Natural killer cell (primary cell): ENCODE data around the gene CCDC134. TPM values are rescaled to one million over a fixed set of nuclear protein-coding genes. Genes with fewer than 3 reads are reported as not detected.
"Not testable (repeated sequence)": the region's sequence is repeated elsewhere in the genome, so short reads cannot be mapped to it uniquely, and the experiment has no call there.

Experiments used
- ATAC-seq, 3 donors: fragments of 150-1000 bp in 2 of 3; fragments of 200-7000 bp in 1 of 3; cut with Tn5 transposase; 1 replicate in 1 of 3; 2 replicates in 2 of 3; pipeline ENCODE4 v1.10.0; 2021; ENCODE audit warnings: mild to moderate bottlenecking in 2 of 3, moderate library complexity in 2 of 3
- DNase-seq, 2 donors: peaks; one replicate each; pipeline versions ENCODE4 v3.0.0 to v3.0.0-alpha.2; 2013 to 2021; ENCODE audit warnings: mixed read lengths in 1 of 2
- H3K27ac ChIP-seq: one replicate; pipeline ENCODE4 v1.5.1; 2013; ENCODE audit warnings: mild to moderate bottlenecking, low read length
- H3K27me3 ChIP-seq: one replicate; pipeline ENCODE4 v1.6.1; 2013; ENCODE audit warnings: low read length; ENCODE audit not compliant: control insufficient read depth, insufficient read depth
- H3K36me3 ChIP-seq: one replicate; pipeline ENCODE4 v1.6.1; 2013; ENCODE audit warnings: low read length; ENCODE audit not compliant: control insufficient read depth, insufficient read depth
- H3K4me1 ChIP-seq: one replicate; pipeline ENCODE4 v1.6.1; 2013; ENCODE audit warnings: low read length; ENCODE audit not compliant: control insufficient read depth, insufficient read depth
- H3K4me3 ChIP-seq: one replicate; pipeline ENCODE4 v1.5.1; 2013; ENCODE audit warnings: low read length
- H3K9me3 ChIP-seq: one replicate; pipeline ENCODE4 v1.6.1; 2013; ENCODE audit warnings: low read length; ENCODE audit not compliant: control insufficient read depth, insufficient read depth
- H3K27ac Mint-ChIP-seq, 2 donors: one replicate each; pipeline ENCODE4 v1.8.0; 2022; ENCODE audit warnings: mild to moderate bottlenecking in 2 of 2, mixed read lengths in 2 of 2, moderate library complexity in 1 of 2
- H3K27me3 Mint-ChIP-seq, 2 donors: one replicate each; pipeline ENCODE4 v1.8.0; 2022; ENCODE audit warnings: low read depth in 2 of 2, mixed read lengths in 2 of 2
- H3K36me3 Mint-ChIP-seq: one replicate; pipeline ENCODE4 v1.8.0; 2022; ENCODE audit warnings: mixed read lengths
- H3K4me1 Mint-ChIP-seq, 2 donors: one replicate each; pipeline ENCODE4 v1.8.0; 2022; ENCODE audit warnings: mixed read lengths in 2 of 2
- H3K4me3 Mint-ChIP-seq: one replicate; pipeline ENCODE4 v1.8.0; 2022; ENCODE audit warnings: mild to moderate bottlenecking, moderate library complexity, mixed read lengths
- H3K9me3 Mint-ChIP-seq, 2 donors: one replicate each; pipeline ENCODE4 v1.8.0; 2022; ENCODE audit warnings: mixed read lengths in 2 of 2
- WGBS: methylation state at CpG from one replicate; pipeline ENCODE4 v1.1.7; 2013; ENCODE audit warnings: missing lambda C conversion rate; ENCODE audit not compliant: insufficient coverage; 5-methylcytosine and 5-hydroxymethylcytosine counted together
- intact Hi-C: fragments of 100-400 bp; cut with micrococcal nuclease; formaldehyde crosslinking; loops from one replicate; pipeline ENCODE4 v1.14.2; 2022
- total RNA-seq, 4 donors: library from RNA; stranded (reverse); fragments of 120-200 nt in 1 of 4; gene quantifications; one replicate each; pipeline versions ENCODE4 v1.2.3 to v1.2.4, GENCODE V29; 2013 to 2022
- TF ChIP-seq, protein P1 (sequence below): fragments of 200-600 bp; IDR thresholded peaks from one replicate; pipeline ENCODE4 v1.8.0; 2022; ENCODE audit warnings: antibody characterized with exemption

The CCDC134 gene
- total RNA-seq, 3 donors from 2014 or later (not counting 1 experiment from before 2014, with no cell fraction given) = 16.4 to 22.1 (median 16.7) TPM

DNA sequence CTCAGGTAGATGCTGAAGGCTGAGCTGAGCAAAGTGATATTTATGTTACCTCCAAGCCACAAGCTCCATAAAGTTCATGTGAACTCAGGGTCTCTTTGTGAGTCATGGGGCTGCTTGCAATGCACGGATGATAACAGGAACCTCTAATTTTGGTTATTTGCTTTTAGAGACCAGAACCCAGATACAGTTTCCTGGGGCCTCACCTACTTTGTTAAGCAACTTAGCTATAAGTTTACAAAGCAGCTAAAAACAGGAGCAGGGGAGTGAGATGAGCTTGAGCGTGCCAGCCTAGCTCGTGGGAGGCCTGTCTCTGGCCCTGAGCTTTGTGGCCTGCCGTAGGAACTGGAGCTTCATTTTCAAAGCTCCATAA is 61.7 kb downstream of the CCDC134 start:
- intact Hi-C loops = no loop called here
- Mint-ChIP-seq H3K27me3 (no peaks in the 10 kb centered on the region), H3K36me3 (no peaks in the 10 kb centered on the region), H3K9me3 (no peaks in the 10 kb centered on the region), H3K4me3 (no peak overlapping the region), H3K4me1 (peaks cover 47 to 57% of the 10 kb centered on the region in 2 donors), H3K27ac (peak overlapping the region; percentile 56 to 64)
- 25% methylated on average over 4 of the region's 4 CpGs for WGBS
- Histone ChIP-seq H3K9me3 (no peaks in the 10 kb centered on the region), H3K4me3 (no peak overlapping the region), H3K27me3 (no peaks in the 10 kb centered on the region), H3K27ac (peak overlapping the region; percentile 81), H3K4me1 (peaks cover 29% of the 10 kb centered on the region), H3K36me3 (peaks cover 4% of the 10 kb centered on the region)
- ATAC-seq = no peak
- DNase-seq = peak in 1 of 2 donors; percentile 62
- TF ChIP-seq, protein P1, sequence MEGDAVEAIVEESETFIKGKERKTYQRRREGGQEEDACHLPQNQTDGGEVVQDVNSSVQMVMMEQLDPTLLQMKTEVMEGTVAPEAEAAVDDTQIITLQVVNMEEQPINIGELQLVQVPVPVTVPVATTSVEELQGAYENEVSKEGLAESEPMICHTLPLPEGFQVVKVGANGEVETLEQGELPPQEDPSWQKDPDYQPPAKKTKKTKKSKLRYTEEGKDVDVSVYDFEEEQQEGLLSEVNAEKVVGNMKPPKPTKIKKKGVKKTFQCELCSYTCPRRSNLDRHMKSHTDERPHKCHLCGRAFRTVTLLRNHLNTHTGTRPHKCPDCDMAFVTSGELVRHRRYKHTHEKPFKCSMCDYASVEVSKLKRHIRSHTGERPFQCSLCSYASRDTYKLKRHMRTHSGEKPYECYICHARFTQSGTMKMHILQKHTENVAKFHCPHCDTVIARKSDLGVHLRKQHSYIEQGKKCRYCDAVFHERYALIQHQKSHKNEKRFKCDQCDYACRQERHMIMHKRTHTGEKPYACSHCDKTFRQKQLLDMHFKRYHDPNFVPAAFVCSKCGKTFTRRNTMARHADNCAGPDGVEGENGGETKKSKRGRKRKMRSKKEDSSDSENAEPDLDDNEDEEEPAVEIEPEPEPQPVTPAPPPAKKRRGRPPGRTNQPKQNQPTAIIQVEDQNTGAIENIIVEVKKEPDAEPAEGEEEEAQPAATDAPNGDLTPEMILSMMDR = no peak

DNA sequence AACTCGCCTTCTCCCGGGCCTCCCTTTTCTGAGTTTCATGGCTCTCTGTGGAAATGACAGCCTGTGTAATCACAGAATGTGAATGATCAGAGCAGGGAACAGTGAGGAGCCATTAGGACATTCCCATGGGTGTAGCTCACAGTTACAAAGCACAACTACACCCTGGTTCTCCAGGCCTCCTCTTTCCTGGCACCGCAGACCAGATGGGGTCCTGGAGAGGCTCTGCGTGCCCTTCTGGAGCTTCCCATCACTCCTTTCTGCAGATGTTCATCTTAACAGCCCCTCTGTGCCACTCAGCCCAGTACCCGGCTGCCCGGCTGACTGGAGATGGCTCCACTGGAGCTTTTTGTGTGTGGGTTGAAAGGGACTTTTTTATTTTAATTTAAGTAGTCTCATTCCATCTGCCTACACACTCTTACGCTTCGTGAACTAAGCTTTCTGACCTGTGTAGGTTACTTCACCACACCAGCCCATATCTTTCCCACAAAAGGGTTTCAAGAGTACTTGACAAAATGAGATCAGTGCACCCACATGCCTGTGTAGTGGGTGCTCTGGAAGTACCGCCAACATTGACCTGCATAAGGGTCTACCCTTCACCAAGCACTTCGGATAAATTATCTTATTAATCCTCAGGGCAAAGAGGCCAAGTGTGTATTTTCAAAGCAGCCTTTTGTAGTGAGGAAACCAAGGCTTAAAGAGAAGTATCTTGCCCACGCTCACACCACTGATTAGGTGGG is 62.2 kb downstream of the CCDC134 start:
- Mint-ChIP-seq H3K4me3 (no peak overlapping the region), H3K36me3 (no peaks in the 10 kb centered on the region), H3K4me1 (peaks cover 41 to 52% of the 10 kb centered on the region in 2 donors), H3K27ac (peak overlapping the region; percentile 56 to 64), H3K9me3 (no peaks in the 10 kb centered on the region), H3K27me3 (no peaks in the 10 kb centered on the region)
- peaks cover 24% of the 10 kb centered on the region for H3K4me1 ChIP-seq
- intact Hi-C loops = no loop called here
- no peak overlapping the region for H3K4me3 ChIP-seq
- H3K27ac ChIP-seq = peak overlapping the region; percentile 81
- DNase-seq (peak in 1 of 2 donors; percentile 36), ATAC-seq (no peak)
- peaks cover 7% of the 10 kb centered on the region for H3K36me3 ChIP-seq
- TF ChIP-seq, protein P1 = no peak
- H3K27me3 ChIP-seq = no peaks in the 10 kb centered on the region
- 46% methylated on average over 9 of the region's 11 CpGs for WGBS
- no peaks in the 10 kb centered on the region for H3K9me3 ChIP-seq

DNA sequence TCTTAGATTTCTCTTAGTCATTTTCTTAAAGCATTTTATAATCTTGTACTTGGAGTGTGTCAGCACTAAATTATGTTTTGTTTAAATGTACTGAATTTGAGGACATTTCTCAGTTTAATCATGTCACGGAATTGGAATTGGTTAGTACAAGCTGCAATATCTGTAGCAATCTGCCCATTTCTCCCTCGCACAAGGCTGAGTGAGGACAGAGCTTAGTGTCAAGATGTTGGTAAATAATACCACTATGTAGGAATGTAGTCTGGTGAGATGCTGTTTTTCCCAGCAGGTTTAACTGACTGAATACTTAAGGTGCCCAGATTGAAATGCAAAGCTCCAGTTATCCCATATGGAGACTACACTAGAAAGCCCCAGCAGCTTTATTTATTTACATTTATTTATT is 63.0 kb downstream of the CCDC134 start:
- ATAC-seq = no peak
- no peak for DNase-seq
- Mint-ChIP-seq H3K27me3 (no peaks in the 10 kb centered on the region), H3K4me3 (no peak overlapping the region), H3K36me3 (no peaks in the 10 kb centered on the region), H3K4me1 (peaks cover 34 to 44% of the 10 kb centered on the region in 2 donors), H3K27ac (peak overlapping the region; percentile 56 to 64), H3K9me3 (no peaks in the 10 kb centered on the region)
- H3K36me3 ChIP-seq = peaks cover 14% of the 10 kb centered on the region
- no peaks in the 10 kb centered on the region for H3K27me3 ChIP-seq
- no peak overlapping the region for H3K4me3 ChIP-seq
- TF ChIP-seq, protein P1 = no peak
- H3K27ac ChIP-seq = peak overlapping the region; percentile 81
- peaks cover 20% of the 10 kb centered on the region for H3K4me1 ChIP-seq
- intact Hi-C loops = no loop called here
- H3K9me3 ChIP-seq = no peaks in the 10 kb centered on the region
- WGBS = 96% methylated on average over 2 of the region's 2 CpGs

DNA sequence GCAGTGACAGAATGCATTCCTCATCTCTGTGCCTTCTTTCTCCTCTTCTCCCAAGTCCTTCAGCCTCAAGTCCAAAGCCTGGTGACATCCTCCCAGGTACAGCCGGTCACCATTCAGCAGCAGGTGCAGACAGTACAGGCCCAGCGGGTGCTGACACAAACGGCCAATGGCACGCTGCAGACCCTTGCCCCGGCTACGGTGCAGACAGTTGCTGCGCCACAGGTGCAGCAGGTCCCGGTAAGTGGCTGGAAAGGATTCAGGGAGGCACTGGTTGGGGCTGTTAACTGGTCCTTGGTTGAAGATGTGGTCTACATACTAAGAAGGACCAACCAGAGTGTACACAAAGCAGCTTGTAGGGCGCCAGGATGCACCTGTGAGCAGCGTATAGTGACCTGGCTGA is 68.1 kb downstream of the CCDC134 start:
- H3K4me1 ChIP-seq = peaks cover 11% of the 10 kb centered on the region
- Mint-ChIP-seq H3K4me3 (no peak overlapping the region), H3K9me3 (no peaks in the 10 kb centered on the region), H3K36me3 (no peaks in the 10 kb centered on the region), H3K4me1 (peaks cover 8 to 22% of the 10 kb centered on the region in 2 donors), H3K27me3 (no peaks in the 10 kb centered on the region), H3K27ac (no peak overlapping the region)
- DNase-seq (no peak), ATAC-seq (no peak)
- no peak overlapping the region for H3K27ac ChIP-seq
- intact Hi-C loops = no loop called here
- H3K27me3 ChIP-seq = no peaks in the 10 kb centered on the region
- TF ChIP-seq, protein P1 = no peak
- 96% methylated on average over 10 of the region's 10 CpGs for WGBS
- no peaks in the 10 kb centered on the region for H3K9me3 ChIP-seq
- peaks cover 34% of the 10 kb centered on the region for H3K36me3 ChIP-seq
- no peak overlapping the region for H3K4me3 ChIP-seq

DNA sequence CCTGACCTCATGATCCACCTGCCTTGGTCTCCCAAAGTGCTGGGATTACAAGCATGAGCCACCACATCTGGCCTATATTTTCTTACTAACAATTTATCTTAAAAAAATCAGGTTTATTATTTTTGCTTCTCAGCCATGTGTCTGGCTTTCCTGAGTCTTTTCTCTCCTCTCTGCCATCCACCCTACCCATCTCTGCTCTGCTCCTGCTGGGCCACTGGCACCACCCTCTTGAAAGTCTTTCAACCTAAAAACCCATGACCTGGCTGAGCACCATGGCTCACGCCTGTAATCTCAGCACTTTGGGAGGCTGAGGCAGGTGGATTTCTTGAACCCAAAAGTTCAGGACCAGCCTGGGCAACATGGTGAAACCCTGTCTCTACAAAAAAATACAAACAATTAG is 69.6 kb downstream of the CCDC134 start:
- H3K4me3 ChIP-seq, H3K36me3 Mint-ChIP-seq, ATAC-seq, H3K27ac Mint-ChIP-seq, intact Hi-C loops, H3K27me3 Mint-ChIP-seq, DNase-seq, H3K27ac ChIP-seq, H3K4me3 Mint-ChIP-seq, H3K9me3 ChIP-seq, H3K27me3 ChIP-seq, H3K9me3 Mint-ChIP-seq: not testable (repeated sequence)
- H3K4me1 Mint-ChIP-seq = peaks cover 3 to 22% of the 10 kb centered on the region in 2 donors
- peaks cover 14% of the 10 kb centered on the region for H3K4me1 ChIP-seq
- WGBS = 94% methylated on average over 1 of the region's 1 CpG
- peaks cover 45% of the 10 kb centered on the region for H3K36me3 ChIP-seq
